Measurements from ENCODE around the gene MTUS2.
"Not testable (repeated sequence)": the region's sequence is repeated elsewhere in the genome, so short reads cannot be mapped to it uniquely, and the experiment has no call there.

Gene MTUS2

GRCh38 chr13:29174093-29174492, 354.0 kb downstream of the MTUS2 start:
- no peak for DNase-seq

GRCh38 chr13:29175250-29175873, 355.2 kb downstream of the MTUS2 start:
- DNase-seq, result no peak

- DNase-seq, result no peak
Observed at GRCh38 chr13:29180055-29180454, 359.9 kb downstream of the MTUS2 start.

- no peak for DNase-seq
Observed at GRCh38 chr13:29182216-29182615, 362.1 kb downstream of the MTUS2 start.

GRCh38 chr13:29185926-29186325, 365.8 kb downstream of the MTUS2 start:
- no peak for DNase-seq

- no peak for DNase-seq
Observed at GRCh38 chr13:29187584-29187983, 367.4 kb downstream of the MTUS2 start.

GRCh38 chr13:29190298-29190697, 370.2 kb downstream of the MTUS2 start:
- DNase-seq, result no peak

GRCh38 chr13:29193083-29193482, 372.9 kb downstream of the MTUS2 start:
- no peak for DNase-seq

GRCh38 chr13:29195456-29195855, 375.3 kb downstream of the MTUS2 start:
- DNase-seq, result no peak

GRCh38 chr13:29196409-29197074, 376.4 kb downstream of the MTUS2 start:
- DNase-seq, result no peak

- DNase-seq, result not testable (repeated sequence)
Observed at GRCh38 chr13:29202753-29203152, 382.6 kb downstream of the MTUS2 start.

- DNase-seq, result no peak
Observed at GRCh38 chr13:29204651-29205050, 384.5 kb downstream of the MTUS2 start.

GRCh38 chr13:29210676-29211075, 390.5 kb downstream of the MTUS2 start:
- no peak for DNase-seq

GRCh38 chr13:29211162-29211561, 391.0 kb downstream of the MTUS2 start:
- not testable (repeated sequence) for DNase-seq

GRCh38 chr13:29222458-29222857, 402.3 kb downstream of the MTUS2 start:
- no peak for DNase-seq

- DNase-seq, result no peak
Observed at GRCh38 chr13:29224206-29224605, 404.1 kb downstream of the MTUS2 start.

- no peak for DNase-seq
Observed at GRCh38 chr13:29227576-29227975, 407.4 kb downstream of the MTUS2 start.

- DNase-seq, result no peak
Observed at GRCh38 chr13:29230299-29230845, 410.2 kb downstream of the MTUS2 start.

- no peak for DNase-seq
Observed at GRCh38 chr13:29239653-29240525, 419.8 kb downstream of the MTUS2 start.

GRCh38 chr13:29254626-29255370, 434.7 kb downstream of the MTUS2 start:
- no peak for DNase-seq

- no peak for DNase-seq
Observed at GRCh38 chr13:29255567-29255966, 435.4 kb downstream of the MTUS2 start.

GRCh38 chr13:29260684-29261083, 440.5 kb downstream of the MTUS2 start:
- no peak for DNase-seq

GRCh38 chr13:29266261-29266660, 446.1 kb downstream of the MTUS2 start:
- DNase-seq, result no peak

Data from NCI-H146 (cell line).